HepG2 (cell line): ENCODE results near the gene NEURL1. TPM values are rescaled to one million over a fixed set of nuclear protein-coding genes. Genes with fewer than 3 reads are reported as not detected.

Experiments used
- ARHGAP35 ChIP-seq: sonication (generic); formaldehyde crosslinking; IDR thresholded peaks from 2 replicates; pipeline ENCODE4 v1.9.0; 2022; ENCODE audit warnings: mild to moderate bottlenecking, inconsistent platforms, moderate library complexity, missing genetic modification reagents, borderline replicate concordance
- CSRNP2 ChIP-seq: sonication (generic); formaldehyde crosslinking; conservative IDR thresholded peaks from 2 replicates; pipeline ENCODE4 v1.8.0; 2022; ENCODE audit warnings: low read depth, missing genetic modification reagents
- KLF16 ChIP-seq, 2 experiments: sonication (generic) in 1 of 2; formaldehyde crosslinking in 1 of 2; IDR thresholded peaks; 2 replicates each; pipeline versions ENCODE4 v1.6.1 to v1.8.0; 2016 to 2023; ENCODE audit warnings: missing genetic modification reagents in 2 of 2, missing compliant biosample characterization in 1 of 2
- MXI1 ChIP-seq: IDR thresholded peaks from 3 replicates; pipeline ENCODE4 v1.6.1; 2012; ENCODE audit warnings: low read depth, low read length, inconsistent platforms, borderline replicate concordance
- NCOR1 ChIP-seq: fragments of 200-600 bp; sonication (generic); IDR thresholded peaks from 2 replicates; pipeline ENCODE4 v1.7.0; 2017; ENCODE audit warnings: antibody characterized with exemption, low read length, borderline replicate concordance
- NFE2 ChIP-seq: sonication (generic); formaldehyde crosslinking; IDR thresholded peaks from 2 replicates; pipeline ENCODE4 v1.4.0; 2020; ENCODE audit warnings: missing genetic modification reagents
- NR2F2 ChIP-seq: IDR thresholded peaks from 2 replicates; pipeline ENCODE4 v1.6.1; 2012; ENCODE audit warnings: low read depth, inconsistent platforms, borderline replicate concordance
- RARA ChIP-seq: IDR thresholded peaks from 2 replicates; pipeline ENCODE4 v1.6.1; 2016; ENCODE audit warnings: missing genetic modification reagents, missing compliant biosample characterization
- RBM22 ChIP-seq: fragments of 200-400 bp; formaldehyde crosslinking; optimal IDR thresholded peaks from 2 replicates; pipeline ENCODE3; 2017; ENCODE audit warnings: mild to moderate bottlenecking, low read length, moderate library complexity
- SMARCC2 ChIP-seq: fragments of 450-650 bp; IDR thresholded peaks from 2 replicates; pipeline ENCODE4 v1.6.1; 2017; ENCODE audit warnings: antibody characterized with exemption, mild to moderate bottlenecking
- SRY ChIP-seq: sonication (generic); formaldehyde crosslinking; IDR thresholded peaks from 2 replicates; pipeline ENCODE4 v1.8.0; 2022; ENCODE audit warnings: mild to moderate bottlenecking, missing genetic modification reagents
- THAP9 ChIP-seq: sonication (generic); formaldehyde crosslinking; IDR thresholded peaks from 2 replicates; pipeline ENCODE4; 2020; ENCODE audit warnings: missing genetic modification reagents, mild to moderate bottlenecking, borderline replicate concordance
- TRIM22 ChIP-seq: fragments of 450-650 bp; IDR thresholded peaks from 2 replicates; pipeline ENCODE4 v1.6.1; 2017
- U2AF1 ChIP-seq: fragments of 200-400 bp; formaldehyde crosslinking; optimal IDR thresholded peaks from 2 replicates; pipeline ENCODE3; 2017; ENCODE audit warnings: mild to moderate bottlenecking, low read depth, low read length
- YY1 ChIP-seq: IDR thresholded peaks from 2 replicates; pipeline ENCODE4 v1.6.1; 2011; ENCODE audit warnings: low read length, low read depth, moderate library complexity, mild to moderate bottlenecking; ENCODE audit not compliant: insufficient read depth, insufficient replicate concordance
- ZMYM2 ChIP-seq: sonication (generic); formaldehyde crosslinking; IDR thresholded peaks from 2 replicates; pipeline ENCODE4 v1.8.0; 2022; ENCODE audit warnings: mild to moderate bottlenecking, missing genetic modification reagents
- ZNF225 ChIP-seq: sonication (generic); formaldehyde crosslinking; IDR thresholded peaks from 2 replicates; pipeline ENCODE4 v1.4.0; 2020; ENCODE audit warnings: mild to moderate bottlenecking, missing genetic modification reagents
- ZNF256 ChIP-seq: sonication (generic); formaldehyde crosslinking; conservative IDR thresholded peaks from 2 replicates; pipeline ENCODE4 v1.4.0; 2020; ENCODE audit warnings: missing genetic modification reagents
- ZNF280B ChIP-seq: sonication (generic); formaldehyde crosslinking; IDR thresholded peaks from 2 replicates; pipeline ENCODE4 v1.5.0; 2020; ENCODE audit warnings: missing genetic modification reagents, mild to moderate bottlenecking, borderline replicate concordance
- ZNF510 ChIP-seq: sonication (generic); formaldehyde crosslinking; IDR thresholded peaks from 2 replicates; pipeline ENCODE4 v1.4.0; 2020; ENCODE audit warnings: low read depth, mild to moderate bottlenecking, missing genetic modification reagents
- ZNF552 ChIP-seq: sonication (generic); formaldehyde crosslinking; IDR thresholded peaks from 2 replicates; pipeline ENCODE4 v1.9.0; 2022; ENCODE audit warnings: missing genetic modification reagents, mild to moderate bottlenecking, borderline replicate concordance
- polyA plus RNA-seq, 8 experiments: library from polyadenylated mRNA; depleted of rRNA in 3 of 8; stranded (reverse) in 7 of 8; unstranded in 1 of 8; fragments of >200 nt; fragmentation: Illumina TruSeq in 4 of 8; extraction: Trizol in 4 of 8; gene quantifications; 2 replicates each; pipeline versions ENCODE4 v1.2.1 to v1.2.3, GENCODE V29; 2011 to 2016; ENCODE audit warnings: low read depth in 4 of 8, missing spikeins in 1 of 8, mixed read lengths in 1 of 8; ENCODE audit not compliant: insufficient read depth in 1 of 8
- total RNA-seq, 5 experiments: library from RNA; depleted of rRNA; stranded (reverse); fragments of >200 nt; fragmentation: Illumina TruSeq; extraction: Trizol; gene quantifications; 2 replicates each; pipeline ENCODE4 v1.2.3, GENCODE V29; 2016; ENCODE audit warnings: low read depth in 1 of 5

Gene NEURL1
- total and polyA plus RNA-seq, 2 of the 13 experiments (the other 11 are each of a cell fraction or from before 2014, with no cell fraction given), result not detected

GRCh38 chr10:103578782-103579382, 85.4 kb downstream of the NEURL1 start (continued):
- no peak for TF ChIP-seq SMARCC2
- no peak for TF ChIP-seq THAP9
- TF ChIP-seq ZNF280B (CRISPR knock-in tag), result peak; percentile 76
- TF ChIP-seq TRIM22, result no peak
- no peak for TF ChIP-seq SRY
- no peak for TF ChIP-seq ZNF225 (CRISPR knock-in tag)
- no peak for TF ChIP-seq ZNF256 (CRISPR knock-in tag)
- no peak for TF ChIP-seq NCOR1
- no peak for TF ChIP-seq YY1
- TF ChIP-seq U2AF1, result no peak
- peak; percentile 83 for TF ChIP-seq RARA (CRISPR knock-in tag)
- TF ChIP-seq NFE2, result no peak
- no peak for TF ChIP-seq MXI1
- TF ChIP-seq NR2F2, result no peak
- no peak for TF ChIP-seq ZMYM2 (CRISPR knock-in tag)
- TF ChIP-seq ZNF552 (CRISPR knock-in tag), result no peak
- TF ChIP-seq CSRNP2 (CRISPR knock-in tag), result no peak
- TF ChIP-seq ARHGAP35 (CRISPR knock-in tag), result no peak
- TF ChIP-seq RBM22, result no peak
- TF ChIP-seq ZNF510, result no peak
- TF ChIP-seq KLF16 (CRISPR knock-in tag; IDR thresholded peaks at IDR 0.05), result no peak; a peak in 1 of 4 replicates
